Measurements from ENCODE around the gene CDH4.

CDH4 gene

GRCh38 chr20:61295682-61296628 lies 43.9 kb downstream of the CDH4 start:
- H3K4me3 ChIP-seq (ENCODE audit: low read depth, low read length): no peak overlapping the region
- TF ChIP-seq, protein P1, sequence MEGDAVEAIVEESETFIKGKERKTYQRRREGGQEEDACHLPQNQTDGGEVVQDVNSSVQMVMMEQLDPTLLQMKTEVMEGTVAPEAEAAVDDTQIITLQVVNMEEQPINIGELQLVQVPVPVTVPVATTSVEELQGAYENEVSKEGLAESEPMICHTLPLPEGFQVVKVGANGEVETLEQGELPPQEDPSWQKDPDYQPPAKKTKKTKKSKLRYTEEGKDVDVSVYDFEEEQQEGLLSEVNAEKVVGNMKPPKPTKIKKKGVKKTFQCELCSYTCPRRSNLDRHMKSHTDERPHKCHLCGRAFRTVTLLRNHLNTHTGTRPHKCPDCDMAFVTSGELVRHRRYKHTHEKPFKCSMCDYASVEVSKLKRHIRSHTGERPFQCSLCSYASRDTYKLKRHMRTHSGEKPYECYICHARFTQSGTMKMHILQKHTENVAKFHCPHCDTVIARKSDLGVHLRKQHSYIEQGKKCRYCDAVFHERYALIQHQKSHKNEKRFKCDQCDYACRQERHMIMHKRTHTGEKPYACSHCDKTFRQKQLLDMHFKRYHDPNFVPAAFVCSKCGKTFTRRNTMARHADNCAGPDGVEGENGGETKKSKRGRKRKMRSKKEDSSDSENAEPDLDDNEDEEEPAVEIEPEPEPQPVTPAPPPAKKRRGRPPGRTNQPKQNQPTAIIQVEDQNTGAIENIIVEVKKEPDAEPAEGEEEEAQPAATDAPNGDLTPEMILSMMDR (IDR thresholded peaks at IDR 0.05; ENCODE audit: low read depth, low read length): no peak

DNA sequence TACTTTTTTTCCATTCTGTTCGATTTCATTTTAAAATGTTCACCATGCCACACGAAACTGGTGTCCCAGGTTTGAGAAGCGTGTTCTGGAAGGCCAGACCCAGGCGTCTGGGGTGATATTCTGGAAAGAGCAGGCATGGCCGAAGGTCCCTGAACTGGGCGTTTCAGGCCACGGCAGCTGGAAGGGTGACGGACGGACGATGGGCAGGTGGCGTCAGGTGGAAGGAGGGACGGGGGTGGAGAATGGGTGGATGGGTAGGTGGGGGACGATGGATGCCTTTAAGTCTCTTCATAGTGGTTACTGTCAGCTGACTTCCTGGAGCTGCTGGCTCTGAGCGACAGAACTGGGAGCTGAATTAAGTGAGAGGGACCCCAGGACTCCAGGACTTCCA lies 44.6 kb downstream of the CDH4 start:
- TF ChIP-seq, protein P1 (IDR thresholded peaks at IDR 0.05; ENCODE audit: low read depth, low read length): no peak
- H3K4me3 ChIP-seq (ENCODE audit: low read depth, low read length): no peak overlapping the region

- no peak overlapping the region for H3K4me3 ChIP-seq (ENCODE audit: low read depth, low read length)
- TF ChIP-seq, protein P1 (IDR thresholded peaks at IDR 0.05; ENCODE audit: low read depth, low read length): no peak
These were observed 45.4 kb downstream of the CDH4 start for GRCh38 chr20:61297491-61297890.

- no peak overlapping the region for H3K4me3 ChIP-seq (ENCODE audit: low read depth, low read length)
- TF ChIP-seq, protein P1 (IDR thresholded peaks at IDR 0.05; ENCODE audit: low read depth, low read length): no peak
These were observed 45.9 kb downstream of the CDH4 start for GRCh38 chr20:61297986-61298385.

GRCh38 chr20:61298661-61299060 lies 46.6 kb downstream of the CDH4 start:
- H3K4me3 ChIP-seq (ENCODE audit: low read depth, low read length): no peak overlapping the region
- TF ChIP-seq, protein P1 (IDR thresholded peaks at IDR 0.05; ENCODE audit: low read depth, low read length): no peak

DNA sequence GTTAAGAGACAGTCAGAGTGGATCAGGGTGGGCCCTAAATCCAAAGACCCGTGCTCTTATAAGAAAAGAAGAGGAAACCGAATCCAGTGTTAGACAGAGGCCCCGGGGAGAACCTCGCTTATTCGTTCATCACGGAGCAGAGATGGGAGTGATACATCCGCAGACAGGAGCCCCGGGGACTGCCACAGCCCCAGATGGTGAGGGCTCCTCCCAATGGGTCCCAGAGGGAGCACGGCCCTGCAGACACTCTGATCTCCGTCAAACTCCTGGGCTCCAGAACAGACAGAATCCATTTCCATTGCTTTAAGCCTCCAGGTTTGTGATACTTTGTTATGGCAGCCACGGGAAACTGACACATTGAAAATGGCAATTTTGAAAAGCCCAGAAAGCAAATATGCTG lies 47.0 kb downstream of the CDH4 start:
- TF ChIP-seq, protein P1 (IDR thresholded peaks at IDR 0.05; ENCODE audit: low read depth, low read length): no peak
- no peak overlapping the region for H3K4me3 ChIP-seq (ENCODE audit: low read depth, low read length)

GRCh38 chr20:61299618-61300017 lies 47.6 kb downstream of the CDH4 start:
- TF ChIP-seq, protein P1 (IDR thresholded peaks at IDR 0.05; ENCODE audit: low read depth, low read length): no peak

More at GRCh38 chr20:61299618-61300017, 47.6 kb downstream of the CDH4 start:
- no peak overlapping the region for H3K4me3 ChIP-seq (ENCODE audit: low read depth, low read length)
